GM23248 (cell line): ENCODE results near the gene SAMD8.

Source experiments
- EZH2 ChIP-seq: fragments of 200-600 bp; sonication (generic); IDR thresholded peaks from 2 replicates; pipeline ENCODE4 v1.6.1; 2018; ENCODE audit warnings: antibody characterized with exemption, mild to moderate bottlenecking; ENCODE audit not compliant: insufficient read depth, poor library complexity, severe bottlenecking
- EZH2phosphoT487 ChIP-seq: fragments of 200-600 bp; sonication (generic); IDR thresholded peaks from 2 replicates; pipeline ENCODE4 v1.6.1; 2018; ENCODE audit warnings: antibody characterized with exemption, moderate library complexity, mild to moderate bottlenecking, low read depth; ENCODE audit not compliant: insufficient read depth

GRCh38 chr10:75228834-75229233 is 117.4 kb downstream of the SAMD8 start:
- no peak for TF ChIP-seq EZH2
- TF ChIP-seq EZH2phosphoT487: no peak
